H1 (cell line): ENCODE measurements around the gene ST3GAL2.
"Not testable (repeated sequence)": the region's sequence is repeated elsewhere in the genome, so short reads cannot be mapped to it uniquely, and the experiment has no call there.

ENCODE experiments used
- EZH2 ChIP-seq: fragments of 200-600 bp; sonication (generic); IDR thresholded peaks from 2 replicates; pipeline ENCODE4 v1.7.1; 2012; ENCODE audit warnings: low read depth, mild to moderate bottlenecking, moderate library complexity, low read length, inconsistent platforms; ENCODE audit not compliant: severe bottlenecking
- POLR2A ChIP-seq, 2 experiments: IDR thresholded peaks; 1 replicate in 1 of 2; 2 replicates in 1 of 2; pipeline ENCODE4 v1.6.1; 2011; ENCODE audit warnings: low read depth in 2 of 2, low read length in 2 of 2, mild to moderate bottlenecking in 2 of 2; ENCODE audit errors: control extremely low read depth in 1 of 2
- SP4 ChIP-seq: IDR thresholded peaks from 2 replicates; pipeline ENCODE4 v1.6.1; 2012; ENCODE audit warnings: low read length, inconsistent platforms
- TCF12 ChIP-seq: IDR thresholded peaks from 2 replicates; pipeline ENCODE4 v1.6.1; 2011; ENCODE audit warnings: low read depth, mild to moderate bottlenecking, low read length
- TF ChIP-seq, protein P1 (sequence below): IDR thresholded peaks from 2 replicates; pipeline ENCODE4 v1.6.1; 2012; ENCODE audit warnings: low read length, inconsistent platforms
- TF ChIP-seq, protein P2 (sequence below), 3 experiments: IDR thresholded peaks; 1 replicate in 2 of 3; 2 replicates in 1 of 3; pipeline versions ENCODE4 v1.5.1 to v1.6.1; 2011; ENCODE audit warnings: low read length in 3 of 3, mild to moderate bottlenecking in 3 of 3, inconsistent platforms in 2 of 3, low read depth in 1 of 3, moderate library complexity in 1 of 3; ENCODE audit not compliant: insufficient read depth in 1 of 3; ENCODE audit errors: control extremely low read depth in 1 of 3

DNA sequence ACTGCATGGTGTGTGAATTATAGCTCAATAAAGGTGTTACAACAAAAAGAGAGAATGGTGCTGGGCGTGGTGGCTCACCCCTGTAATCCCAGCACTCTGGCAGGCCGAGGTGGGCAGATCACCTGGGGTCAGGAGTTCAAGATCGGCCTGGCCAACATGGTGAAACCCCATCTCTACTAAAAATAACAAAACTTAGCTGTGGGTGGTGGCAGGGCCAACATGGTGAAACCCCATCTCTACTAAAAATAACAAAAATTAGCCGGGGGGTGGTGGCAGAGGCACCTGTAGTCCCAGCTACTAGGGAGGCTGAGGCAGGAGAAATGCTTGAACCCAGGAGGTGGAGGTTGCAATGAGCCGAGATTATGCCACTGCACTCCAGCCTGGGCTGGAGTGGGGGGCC, 32.8 kb downstream of the ST3GAL2 start:
- TF ChIP-seq, protein P1, sequence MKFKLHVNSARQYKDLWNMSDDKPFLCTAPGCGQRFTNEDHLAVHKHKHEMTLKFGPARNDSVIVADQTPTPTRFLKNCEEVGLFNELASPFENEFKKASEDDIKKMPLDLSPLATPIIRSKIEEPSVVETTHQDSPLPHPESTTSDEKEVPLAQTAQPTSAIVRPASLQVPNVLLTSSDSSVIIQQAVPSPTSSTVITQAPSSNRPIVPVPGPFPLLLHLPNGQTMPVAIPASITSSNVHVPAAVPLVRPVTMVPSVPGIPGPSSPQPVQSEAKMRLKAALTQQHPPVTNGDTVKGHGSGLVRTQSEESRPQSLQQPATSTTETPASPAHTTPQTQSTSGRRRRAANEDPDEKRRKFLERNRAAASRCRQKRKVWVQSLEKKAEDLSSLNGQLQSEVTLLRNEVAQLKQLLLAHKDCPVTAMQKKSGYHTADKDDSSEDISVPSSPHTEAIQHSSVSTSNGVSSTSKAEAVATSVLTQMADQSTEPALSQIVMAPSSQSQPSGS: not testable (repeated sequence)
- TF ChIP-seq, protein P2, sequence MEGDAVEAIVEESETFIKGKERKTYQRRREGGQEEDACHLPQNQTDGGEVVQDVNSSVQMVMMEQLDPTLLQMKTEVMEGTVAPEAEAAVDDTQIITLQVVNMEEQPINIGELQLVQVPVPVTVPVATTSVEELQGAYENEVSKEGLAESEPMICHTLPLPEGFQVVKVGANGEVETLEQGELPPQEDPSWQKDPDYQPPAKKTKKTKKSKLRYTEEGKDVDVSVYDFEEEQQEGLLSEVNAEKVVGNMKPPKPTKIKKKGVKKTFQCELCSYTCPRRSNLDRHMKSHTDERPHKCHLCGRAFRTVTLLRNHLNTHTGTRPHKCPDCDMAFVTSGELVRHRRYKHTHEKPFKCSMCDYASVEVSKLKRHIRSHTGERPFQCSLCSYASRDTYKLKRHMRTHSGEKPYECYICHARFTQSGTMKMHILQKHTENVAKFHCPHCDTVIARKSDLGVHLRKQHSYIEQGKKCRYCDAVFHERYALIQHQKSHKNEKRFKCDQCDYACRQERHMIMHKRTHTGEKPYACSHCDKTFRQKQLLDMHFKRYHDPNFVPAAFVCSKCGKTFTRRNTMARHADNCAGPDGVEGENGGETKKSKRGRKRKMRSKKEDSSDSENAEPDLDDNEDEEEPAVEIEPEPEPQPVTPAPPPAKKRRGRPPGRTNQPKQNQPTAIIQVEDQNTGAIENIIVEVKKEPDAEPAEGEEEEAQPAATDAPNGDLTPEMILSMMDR (IDR thresholded peaks at IDR 0.05; ENCODE audit: control extremely low read depth in 1 of 3, insufficient read depth in 1 of 3, low read depth in 1 of 3, low read length in 3 of 3): not testable (repeated sequence)
- not testable (repeated sequence) for TF ChIP-seq EZH2; SP4; TCF12; POLR2A (IDR thresholded peaks at IDR 0.05; ENCODE audit: control extremely low read depth in 1 of 2, low read depth in 2 of 2, low read length in 2 of 2)
